Caco-2 (cell line): ENCODE results near the gene CPD. TPM values are rescaled to one million over a fixed set of nuclear protein-coding genes. Genes with fewer than 3 reads are reported as not detected.

Experiments
- BruUV-seq: library from RNA; stranded (reverse); fragments of 400-500 nt; replicated peaks from 2 replicates; lab custom pipeline; 2021; lab: Mats Ljungman, UMichigan
- CTCF ChIA-PET: fragments of 300-600 bp; sonication (Branson Sonifier 250); formaldehyde crosslinking; loops from one replicate; lab custom pipeline; 2022; ENCODE audit warnings: antibody characterized with exemption; lab: Charles Lee
- POLR2A ChIA-PET: fragments of 300-600 bp; sonication (Branson Sonifier 250); formaldehyde crosslinking; loops from one replicate; lab custom pipeline; 2022; ENCODE audit warnings: antibody characterized with exemption; lab: Charles Lee
- DNase-seq, 2 experiments: peaks; one replicate each; pipeline versions ENCODE4 v3.0.0 to v3.0.0-alpha.2; 2020 to 2022
- H3K27me3 ChIP-seq: replicated peaks from 2 replicates; pipeline ENCODE4 v1.6.0; 2011; ENCODE audit warnings: low read length; ENCODE audit not compliant: control insufficient read depth, insufficient read depth
- H3K36me3 ChIP-seq: 2 replicates; pipeline ENCODE4 v1.5.1; 2011; ENCODE audit warnings: low read length; ENCODE audit not compliant: control insufficient read depth, insufficient read depth
- H3K4me1 ChIP-seq: fragments of 250-450 bp; sonication (Bioruptor Pico); 2 replicates; pipeline ENCODE4 v1.5.1; 2020; ENCODE audit warnings: mild to moderate bottlenecking
- H3K4me3 ChIP-seq: 2 replicates; pipeline ENCODE4 v1.5.1; 2011; ENCODE audit warnings: low read depth, mild to moderate bottlenecking, control low read depth, low read length
- H3K9me3 ChIP-seq: fragments of 250-450 bp; sonication (Bioruptor Pico); 2 replicates; pipeline ENCODE4 v1.5.1; 2020; ENCODE audit warnings: mild to moderate bottlenecking, moderate library complexity
- H3K27ac Mint-ChIP-seq: one replicate; pipeline ENCODE4 v1.8.0; 2022; ENCODE audit warnings: mixed read lengths; ENCODE audit not compliant: unreplicated experiment
- H3K27me3 Mint-ChIP-seq: one replicate; pipeline ENCODE4 v1.8.0; 2022; ENCODE audit warnings: mixed read lengths; ENCODE audit not compliant: insufficient read depth, unreplicated experiment
- H3K36me3 Mint-ChIP-seq: one replicate; pipeline ENCODE4 v1.8.0; 2022; ENCODE audit warnings: mild to moderate bottlenecking, mixed read lengths; ENCODE audit not compliant: insufficient read depth, unreplicated experiment
- H3K4me1 Mint-ChIP-seq: one replicate; pipeline ENCODE4 v1.8.0; 2022; ENCODE audit warnings: low read depth, mixed read lengths; ENCODE audit not compliant: unreplicated experiment
- H3K4me3 Mint-ChIP-seq: one replicate; pipeline ENCODE4 v1.8.0; 2022; ENCODE audit warnings: mild to moderate bottlenecking, moderate library complexity, mixed read lengths; ENCODE audit not compliant: unreplicated experiment
- H3K9me3 Mint-ChIP-seq: one replicate; pipeline ENCODE4 v1.8.0; 2022; ENCODE audit warnings: mixed read lengths; ENCODE audit not compliant: unreplicated experiment
- CTCF ChIP-seq, 2 experiments: fragments of 200-600 bp in 1 of 2; IDR thresholded peaks; 1 replicate in 1 of 2; 2 replicates in 1 of 2; pipeline versions ENCODE4 v1.5.1 to v1.8.0; 2011 to 2022; ENCODE audit warnings: antibody characterized with exemption in 1 of 2, control low read depth in 1 of 2, inconsistent platforms in 1 of 2, low read depth in 1 of 2, low read length in 1 of 2, mild to moderate bottlenecking in 1 of 2, moderate library complexity in 1 of 2; ENCODE audit not compliant: insufficient read depth in 1 of 2, severe bottlenecking in 1 of 2, unreplicated experiment in 1 of 2
- intact Hi-C: fragments of 100-400 bp; cut with micrococcal nuclease; formaldehyde crosslinking; loops from one replicate; pipeline ENCODE4 v1.10.0; 2022; ENCODE audit not compliant: unreplicated experiment
- total RNA-seq: library from RNA; stranded (reverse); gene quantifications from 2 replicates; pipeline ENCODE4 v1.2.3, GENCODE V29; 2022

CPD gene
- total RNA-seq, 1 experiment from 2014 or later: 127 TPM

- H3K4me1 ChIP-seq: peaks cover 13% of the 10 kb centered on the region
- no peak for DNase-seq
- Mint-ChIP-seq H3K36me3 (no peaks in the 10 kb centered on the region), H3K27me3 (no peaks in the 10 kb centered on the region), H3K4me3 (no peak overlapping the region), H3K27ac (no peak overlapping the region), H3K4me1 (no peaks in the 10 kb centered on the region), H3K9me3 (peaks cover 22% of the 10 kb centered on the region)
- no peak overlapping the region for H3K4me3 ChIP-seq
- intact Hi-C loops: no loop called here
- POLR2A ChIA-PET: interaction anchor here (1.1 kb wide), 1 partner anchor 20 kb away, joined by 4 read pairs; no protein-coding TSS in a partner anchor
- no TSS peak for BruUV-seq
- no peaks in the 10 kb centered on the region for H3K27me3 ChIP-seq
- no peak for TF ChIP-seq CTCF (IDR thresholded peaks at IDR 0.05; ENCODE audit: insufficient read depth in 1 of 2, low read depth in 1 of 2, low read length in 1 of 2, severe bottlenecking in 1 of 2, unreplicated experiment in 1 of 2)
- H3K36me3 ChIP-seq: no peaks in the 10 kb centered on the region; the same call in 1 of the 2 replicates
- CTCF ChIA-PET: interaction anchor here (1.5 kb wide), 1 partner anchor 13 kb away, joined by 8 read pairs; no protein-coding TSS in a partner anchor
- H3K9me3 ChIP-seq: peaks cover 18% of the 10 kb centered on the region
Observed at GRCh38 chr17:30358055-30358760, 20.5 kb upstream of the CPD start.

GRCh38 chr17:30360086-30360808, 18.5 kb upstream of the CPD start:
- no peak overlapping the region for H3K4me3 Mint-ChIP-seq
- intact Hi-C loops: no loop called here
- H3K4me1 ChIP-seq: peaks cover 13% of the 10 kb centered on the region
- no peaks in the 10 kb centered on the region for H3K4me1 Mint-ChIP-seq
- H3K27me3 ChIP-seq: no peaks in the 10 kb centered on the region
- no peak for DNase-seq
- H3K9me3 ChIP-seq: peaks cover 10% of the 10 kb centered on the region
- no peaks in the 10 kb centered on the region for H3K27me3 Mint-ChIP-seq
- peaks cover 22% of the 10 kb centered on the region for H3K9me3 Mint-ChIP-seq
- no peak overlapping the region for H3K4me3 ChIP-seq
- H3K36me3 ChIP-seq: no peaks in the 10 kb centered on the region; the same call in 1 of the 2 replicates
- POLR2A ChIA-PET: no interaction called here
- H3K27ac Mint-ChIP-seq: no peak overlapping the region
- no TSS peak for BruUV-seq
- CTCF ChIA-PET: no interaction called here
- TF ChIP-seq CTCF (IDR thresholded peaks at IDR 0.05; ENCODE audit: insufficient read depth in 1 of 2, low read depth in 1 of 2, low read length in 1 of 2, severe bottlenecking in 1 of 2, unreplicated experiment in 1 of 2): no peak
- H3K36me3 Mint-ChIP-seq: no peaks in the 10 kb centered on the region

GRCh38 chr17:30361766-30362279, 16.9 kb upstream of the CPD start:
- CTCF ChIA-PET: no interaction called here
- TF ChIP-seq CTCF (IDR thresholded peaks at IDR 0.05; ENCODE audit: insufficient read depth in 1 of 2, low read depth in 1 of 2, low read length in 1 of 2, severe bottlenecking in 1 of 2, unreplicated experiment in 1 of 2): no peak
- no peak overlapping the region for H3K27ac Mint-ChIP-seq
- H3K36me3 Mint-ChIP-seq: no peaks in the 10 kb centered on the region
- no peaks in the 10 kb centered on the region for H3K27me3 Mint-ChIP-seq
- no peak overlapping the region for H3K4me3 Mint-ChIP-seq
- Histone ChIP-seq H3K27me3 (no peaks in the 10 kb centered on the region), H3K4me3 (no peak overlapping the region), H3K9me3 (peaks cover 10% of the 10 kb centered on the region), H3K36me3 (no peaks in the 10 kb centered on the region; the same call in 1 of the 2 replicates), H3K4me1 (peaks cover 13% of the 10 kb centered on the region)
- POLR2A ChIA-PET: interaction anchor here (0.6 to 0.7 kb wide), 2 partner anchors 17 to 18 kb away, joined by 3 read pairs; no protein-coding TSS in a partner anchor
- H3K4me1 Mint-ChIP-seq: no peaks in the 10 kb centered on the region
- intact Hi-C loops: no loop called here
- peaks cover 22% of the 10 kb centered on the region for H3K9me3 Mint-ChIP-seq
- BruUV-seq: no TSS peak
- DNase-seq: no peak
